HG03175 (cell line): Measurements from ENCODE around the gene LBH.
A peak's percentile ranks its signal among the peaks of the same experiment; 100 is the strongest.

ENCODE experiments used
- ATAC-seq: cut with Tn5 transposase; IDR thresholded peaks from one replicate; pipeline ENCODE4 v1.9.1; 2021; ENCODE audit warnings: mild to moderate bottlenecking, moderate library complexity; ENCODE audit not compliant: unreplicated experiment

LBH gene

DNA sequence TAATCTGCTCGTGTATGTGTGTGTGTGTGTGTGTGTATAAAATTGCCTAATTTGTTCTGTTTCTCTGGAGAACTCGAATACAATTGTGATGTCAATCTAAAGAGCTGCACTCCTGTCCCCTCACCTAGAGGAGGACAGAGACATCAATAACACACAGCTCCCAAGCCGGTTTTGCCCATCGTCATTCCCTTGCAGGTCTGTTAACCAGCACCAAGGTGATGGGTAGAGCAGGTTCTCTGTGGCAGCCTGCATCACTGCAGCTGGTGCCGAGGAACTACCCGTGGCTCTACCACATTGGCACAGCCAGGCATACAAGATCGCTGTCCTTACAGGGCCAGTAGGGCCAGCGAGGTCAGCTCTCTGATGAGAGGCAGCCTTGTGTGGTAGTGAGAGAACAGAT lies 41.0 kb downstream of the LBH start:
- no peak for ATAC-seq

DNA sequence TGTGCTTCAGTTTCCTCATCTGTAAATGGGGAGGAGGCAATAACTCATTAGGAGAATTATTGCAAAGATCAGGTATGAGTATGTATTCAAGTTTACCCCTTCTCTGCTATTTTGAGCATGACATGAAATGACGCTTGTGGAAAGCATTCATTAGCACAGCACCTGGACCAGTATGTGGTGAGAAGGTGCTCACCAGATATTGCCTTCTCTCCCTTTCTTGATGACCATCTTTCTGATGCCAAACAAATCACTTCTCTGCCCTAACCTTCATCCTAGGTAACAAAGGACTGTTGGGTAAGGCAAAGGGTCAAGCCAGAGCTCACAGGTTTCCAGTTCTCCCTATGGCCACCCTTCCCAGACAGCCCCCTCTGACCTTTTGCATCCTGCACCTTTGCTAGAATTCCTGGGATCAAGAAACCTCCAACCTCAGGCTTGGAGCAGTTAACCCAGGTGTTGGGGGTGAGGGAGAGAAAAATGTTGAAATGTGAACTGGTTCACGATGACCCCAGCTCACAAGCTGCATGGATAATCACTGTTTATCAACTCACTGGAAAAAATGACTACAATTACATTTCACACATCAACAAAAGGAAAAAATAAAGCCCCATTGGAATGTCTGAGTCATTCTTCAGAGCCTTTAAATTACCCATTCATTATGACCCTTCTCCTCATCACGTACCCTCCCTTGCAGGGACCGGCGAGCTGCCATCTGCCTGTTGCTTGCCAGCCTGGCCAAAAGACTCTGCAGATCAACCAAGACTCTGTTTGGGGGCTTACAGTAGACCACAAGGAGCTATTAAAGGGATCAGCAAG lies 41.6 kb downstream of the LBH start:
- ATAC-seq = no peak

DNA sequence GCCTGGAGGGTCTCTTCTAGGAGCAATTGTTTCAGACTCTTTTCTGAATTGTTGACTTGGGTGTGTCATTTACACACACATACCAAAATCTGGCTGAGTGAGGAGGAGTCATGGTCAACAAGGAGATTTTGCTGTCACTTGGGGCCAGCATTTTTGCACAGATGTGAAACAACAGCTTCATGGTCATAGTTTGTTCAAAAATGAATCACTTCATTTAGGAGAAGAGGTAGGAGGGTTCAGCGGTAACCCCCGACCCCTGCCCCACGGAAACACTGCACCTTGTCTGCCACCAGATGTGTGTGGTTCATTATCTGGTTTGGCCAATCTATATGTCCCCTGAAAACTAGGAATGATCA lies 42.2 kb downstream of the LBH start:
- no peak for ATAC-seq

DNA sequence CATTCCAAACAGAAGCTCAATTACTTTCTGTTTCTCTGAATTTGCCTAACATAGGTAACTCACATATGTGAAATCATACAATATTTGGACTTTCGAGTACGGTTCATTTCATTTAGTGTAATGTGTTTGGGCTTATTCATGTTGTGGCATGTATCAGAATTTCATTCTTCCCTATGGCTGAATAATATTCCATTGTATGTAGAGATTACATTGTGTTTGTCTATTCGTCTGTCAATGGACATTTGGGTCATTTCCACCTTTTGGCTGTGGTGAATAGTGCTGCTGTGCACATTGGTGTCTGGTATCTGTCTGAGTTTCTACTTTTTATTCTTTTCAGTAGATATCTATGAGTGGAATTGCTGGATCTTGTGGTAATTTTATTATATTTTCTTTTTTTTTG lies 43.9 kb downstream of the LBH start:
- ATAC-seq = no peak

DNA sequence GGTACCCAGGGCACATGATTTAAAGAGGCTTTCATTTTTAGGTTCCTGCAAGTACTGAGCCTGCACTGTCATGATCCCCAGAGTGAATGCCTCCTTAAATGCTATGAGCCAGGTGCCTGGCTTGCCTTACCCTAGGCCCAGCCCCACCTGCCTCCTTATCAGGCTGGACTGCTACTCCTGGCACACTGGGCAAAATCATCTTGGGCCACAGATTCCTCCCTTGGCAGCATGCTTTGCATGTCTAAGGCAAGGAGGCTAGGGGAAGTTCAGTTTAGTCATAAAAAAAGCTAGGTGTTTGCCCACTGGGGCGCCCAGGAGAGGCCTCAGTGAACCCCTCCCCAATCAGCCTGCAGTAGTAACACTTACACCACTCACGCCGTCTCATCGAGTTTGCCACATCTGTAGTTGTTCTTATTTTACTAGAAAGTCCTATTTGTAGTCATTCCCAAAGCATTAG lies 45.1 kb downstream of the LBH start:
- no peak for ATAC-seq

DNA sequence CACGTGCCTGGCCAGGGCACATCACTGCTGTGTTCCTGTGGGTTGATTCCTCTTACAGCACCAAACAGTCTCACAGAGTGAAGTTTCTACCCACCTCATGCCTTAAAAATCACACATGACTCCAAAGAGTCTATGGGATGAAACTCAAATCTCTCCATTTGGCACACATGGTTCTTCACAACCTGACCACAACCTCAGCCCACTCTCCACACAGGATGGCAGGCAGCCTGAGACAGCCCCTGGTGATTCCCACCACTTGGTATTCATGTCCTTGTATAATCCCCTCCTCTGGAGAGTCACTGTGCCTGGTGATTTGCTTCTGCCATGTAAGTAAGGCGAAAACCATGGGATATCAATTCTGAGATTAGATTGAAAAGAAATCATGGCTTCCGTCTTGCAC lies 46.2 kb downstream of the LBH start:
- no peak for ATAC-seq

- no peak for ATAC-seq
These were observed 47.1 kb downstream of the LBH start for GRCh38 chr2:30278419-30278818.

DNA sequence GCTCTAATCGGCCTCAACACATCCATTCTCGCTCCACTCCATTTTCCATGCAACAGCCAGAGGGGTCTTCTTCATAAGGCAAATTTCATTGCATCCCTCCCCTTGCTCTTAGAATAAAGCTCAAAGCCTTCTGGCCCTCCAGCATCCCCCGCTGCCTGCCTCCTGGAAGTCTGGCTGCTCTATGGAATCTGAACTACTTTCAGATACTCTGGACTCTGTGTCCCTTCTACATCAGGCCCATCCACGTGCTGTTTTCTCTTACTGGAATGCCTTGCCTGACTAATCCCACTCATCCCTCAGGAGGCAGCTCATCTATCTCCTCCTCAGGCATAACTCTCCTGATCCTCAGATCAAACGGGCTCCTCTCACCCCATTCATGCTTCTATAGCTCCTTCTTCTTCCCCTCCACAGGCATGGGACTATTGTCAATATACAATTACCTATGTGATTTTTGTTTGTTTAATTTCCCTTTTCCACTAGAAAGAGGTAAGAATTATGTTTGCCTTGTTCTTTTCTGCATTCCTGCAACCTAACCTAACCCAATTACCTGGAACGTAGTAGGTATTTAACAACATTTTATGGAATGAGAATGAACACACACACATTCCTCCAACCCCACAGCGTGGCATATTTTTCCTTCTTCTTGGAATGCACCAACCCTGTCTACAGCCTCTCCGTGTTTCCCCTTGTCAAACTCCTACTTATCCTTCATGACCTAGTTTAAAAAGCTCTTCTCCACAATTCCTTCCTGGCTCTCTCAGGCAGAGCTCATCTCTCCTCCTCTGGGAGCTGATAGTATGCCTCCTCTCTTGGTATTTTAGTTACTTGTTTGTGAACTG lies 49.5 kb downstream of the LBH start:
- no peak for ATAC-seq

DNA sequence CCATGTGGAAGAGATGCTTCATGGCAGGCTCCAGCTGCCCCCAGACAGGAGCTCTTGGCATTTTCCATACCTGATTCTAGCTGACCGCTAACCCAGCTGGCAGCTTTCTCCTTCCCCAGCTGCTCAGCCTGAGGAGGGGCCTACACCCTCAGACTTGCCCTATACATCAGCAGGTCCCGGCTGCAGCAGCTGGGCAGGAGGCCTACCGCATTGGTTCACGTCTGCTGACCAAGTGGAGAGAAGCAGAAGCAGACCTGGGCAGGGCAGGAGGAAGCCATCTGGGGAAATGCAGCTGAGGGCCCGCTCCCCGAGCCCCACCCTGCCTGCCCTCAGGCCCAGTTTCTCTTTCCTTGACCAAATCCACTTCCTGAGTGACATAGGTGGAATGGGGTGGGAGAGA lies 50.7 kb downstream of the LBH start:
- ATAC-seq = peak; percentile 72

DNA sequence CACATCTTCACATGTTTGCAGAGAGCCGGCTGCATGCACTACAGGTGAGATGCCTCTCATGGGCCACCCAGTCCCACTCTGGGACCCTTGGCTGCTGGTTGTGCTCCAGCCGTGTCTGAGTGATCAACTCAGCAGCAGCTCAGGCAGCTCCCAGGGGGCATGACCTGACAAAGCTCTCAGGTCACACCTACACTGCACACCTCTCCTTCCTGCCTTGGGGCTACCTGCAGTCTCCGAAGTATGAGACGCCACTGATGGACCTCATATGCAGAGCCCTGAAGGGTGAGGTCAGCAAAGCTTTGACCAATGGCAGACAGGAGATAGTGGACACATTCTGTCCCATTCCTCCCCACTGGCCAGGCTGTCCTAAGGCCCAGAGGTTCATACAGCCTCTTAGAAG lies 51.4 kb downstream of the LBH start:
- ATAC-seq = no peak

DNA sequence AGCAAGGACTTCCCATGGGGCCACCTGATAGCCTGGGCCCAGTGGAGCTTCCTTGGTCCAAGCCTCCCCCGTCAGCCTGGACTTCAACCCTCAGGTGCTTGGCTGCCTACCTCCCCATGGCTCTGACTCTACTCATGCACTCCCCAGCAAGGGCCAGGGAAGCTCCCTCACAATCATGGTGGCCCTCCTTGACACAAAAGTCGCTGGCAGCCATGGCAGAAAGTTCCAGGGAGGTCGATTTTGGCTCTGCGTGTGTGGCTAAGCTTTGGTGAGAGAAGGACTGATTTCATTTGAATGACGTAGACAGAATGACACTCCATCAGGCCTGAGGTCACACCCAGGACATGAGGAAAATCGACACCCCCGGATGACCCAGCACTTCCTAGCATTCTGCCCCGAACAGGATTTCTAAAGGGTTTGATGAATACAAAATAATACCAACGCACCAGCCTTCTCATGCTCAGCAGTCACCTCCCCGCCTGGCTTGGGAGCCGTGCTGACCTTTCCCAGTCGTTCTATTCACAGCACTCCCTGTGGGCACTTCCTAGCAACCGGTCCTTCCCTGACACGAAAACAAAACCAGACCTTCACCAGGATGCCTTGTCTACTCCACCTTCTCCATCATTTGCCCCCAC lies 52.7 kb downstream of the LBH start:
- ATAC-seq = no peak

DNA sequence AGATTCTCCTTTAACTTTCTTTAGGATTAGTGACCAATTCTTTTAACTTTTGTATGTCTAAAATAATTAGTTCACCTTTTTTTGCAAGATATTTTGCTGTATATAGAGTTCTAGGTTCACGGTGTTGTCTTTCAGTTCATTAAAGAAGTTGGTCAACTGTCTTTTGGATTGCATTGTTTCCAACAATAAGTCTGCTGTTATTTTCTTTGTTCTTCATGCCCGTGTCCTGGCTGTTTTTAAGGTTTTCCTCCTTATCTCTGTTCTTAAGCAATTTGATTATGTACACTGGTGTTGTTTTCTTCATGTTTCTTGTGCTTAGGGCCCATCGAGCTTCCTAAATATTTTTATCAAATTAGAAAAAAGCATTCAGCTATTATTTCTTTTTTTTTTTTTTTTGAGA lies 54.4 kb downstream of the LBH start:
- ATAC-seq = no peak

- peak; percentile 16 for ATAC-seq
These were observed 56.0 kb downstream of the LBH start for GRCh38 chr2:30287190-30287840.

GRCh38 chr2:30287857-30288513 lies 56.7 kb downstream of the LBH start:
- peak; percentile 69 for ATAC-seq

DNA sequence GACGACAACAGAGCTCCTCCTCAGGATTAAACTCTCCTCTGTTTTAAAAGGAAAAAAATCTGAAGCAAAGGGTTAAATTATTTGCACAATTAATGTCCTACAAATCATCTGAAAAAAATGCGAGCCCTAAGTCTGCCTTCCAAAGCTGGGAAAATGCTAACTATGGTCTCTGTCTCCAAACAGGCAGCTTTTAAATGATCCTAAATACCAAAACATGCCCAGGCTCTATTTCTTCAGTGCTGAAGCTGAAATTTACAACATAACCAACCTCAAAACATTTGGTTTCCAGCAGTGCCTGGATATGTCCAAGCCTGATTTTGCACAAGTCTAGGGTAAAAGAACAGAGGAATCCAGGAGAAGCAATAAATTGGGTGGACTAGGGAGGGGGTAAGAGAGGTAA lies 57.2 kb downstream of the LBH start:
- ATAC-seq = no peak

DNA sequence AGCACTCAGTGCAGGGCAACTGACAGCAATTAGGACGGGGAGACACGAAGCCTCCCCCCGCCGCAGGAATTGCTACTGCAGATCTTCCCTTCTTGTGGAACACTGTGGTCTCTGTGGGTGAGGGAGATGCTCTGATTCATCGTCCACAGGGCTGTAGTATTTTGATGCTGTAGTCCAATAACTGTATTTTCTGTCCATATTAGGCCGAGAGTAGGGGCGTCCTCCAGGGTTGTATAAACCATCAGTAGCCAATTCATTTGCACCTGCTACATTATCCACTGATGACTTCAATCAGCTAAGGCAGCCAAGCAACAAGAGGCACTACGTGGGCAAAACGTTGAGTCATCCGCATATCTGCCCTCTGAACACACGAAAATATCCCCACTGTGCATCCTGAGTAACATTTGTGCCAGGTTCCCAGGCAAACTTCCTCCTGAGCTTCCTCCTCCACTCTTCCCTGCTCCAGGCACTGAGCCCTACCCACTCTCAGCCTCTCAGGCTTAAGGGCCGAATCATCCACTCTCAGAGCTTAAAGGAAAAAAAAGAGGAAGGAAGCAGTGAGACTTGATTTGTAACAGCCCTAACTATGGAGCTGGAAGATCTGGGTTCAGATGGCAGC lies 62.1 kb downstream of the LBH start:
- ATAC-seq = no peak

DNA sequence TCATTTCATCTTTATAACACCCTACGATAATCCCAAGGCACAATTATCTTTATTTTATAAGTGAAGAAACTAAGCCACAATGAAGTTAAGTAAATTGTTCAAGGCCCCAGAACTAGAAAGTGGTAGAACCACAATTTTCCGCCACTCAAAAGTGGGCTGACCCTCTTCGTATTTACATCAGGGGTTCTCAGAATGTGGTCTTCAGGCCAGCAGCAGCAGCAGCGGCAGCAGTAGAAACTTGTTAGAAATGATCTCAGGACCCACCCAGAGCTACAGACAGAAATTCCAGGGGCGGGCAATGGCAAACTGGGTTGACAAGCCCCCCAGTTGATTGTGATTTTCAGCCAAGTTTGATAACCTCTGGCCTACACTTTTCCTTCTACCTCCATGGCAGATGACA lies 62.8 kb downstream of the LBH start:
- no peak for ATAC-seq

GRCh38 chr2:30296496-30296895 lies 65.2 kb downstream of the LBH start:
- ATAC-seq = no peak

DNA sequence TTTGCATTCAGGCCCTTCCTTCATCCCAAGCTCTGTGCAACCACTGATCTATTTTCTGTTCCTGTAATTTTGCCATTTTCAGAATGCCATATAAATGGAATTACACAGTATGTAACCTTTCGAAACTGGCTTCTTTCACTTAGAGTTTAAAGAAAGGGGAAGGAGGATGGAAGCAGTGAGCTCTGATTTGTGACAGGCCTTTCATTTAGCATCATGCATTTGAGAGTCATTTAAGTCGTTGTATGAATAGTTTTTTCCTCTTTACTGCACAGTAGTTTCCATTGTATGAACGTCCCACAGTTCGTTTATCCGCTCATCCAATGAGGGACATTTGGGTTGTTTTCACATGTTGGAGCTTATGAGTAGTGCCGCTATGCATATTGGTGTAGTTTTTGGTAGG lies 67.0 kb downstream of the LBH start:
- ATAC-seq = no peak

DNA sequence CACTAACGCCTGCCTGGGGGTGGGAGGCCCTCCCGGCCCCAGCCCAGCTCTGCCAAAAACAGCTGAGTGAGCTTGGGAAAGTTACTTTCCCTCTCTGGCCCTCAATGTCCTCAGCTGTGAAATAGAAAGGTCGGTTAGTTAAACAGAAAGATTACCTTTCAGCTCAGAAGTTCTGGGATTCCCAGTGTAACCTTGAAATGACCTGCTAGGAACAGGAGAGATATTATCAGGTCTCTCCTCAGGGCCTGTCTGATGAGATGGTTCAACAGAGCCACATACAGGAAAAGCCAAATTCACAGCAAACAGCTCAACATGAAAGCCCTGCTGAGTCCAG lies 68.8 kb downstream of the LBH start:
- no peak for ATAC-seq
